Left renal cortex interstitium (tissue), 4 donors: ENCODE measurements around the gene SYNPO. TPM values are rescaled to one million over a fixed set of nuclear protein-coding genes. Genes with fewer than 3 reads are reported as not detected.

Experiments
- DNase-seq, 4 donors: peaks; one replicate each; pipeline ENCODE4 v3.0.0-alpha.2; 2013; ENCODE audit warnings: low read depth in 4 of 4, low spot score in 2 of 4, missing footprints in 1 of 4
- polyA plus RNA-seq, 4 donors: library from polyadenylated mRNA; unstranded; fragments of 120-200 nt; gene quantifications; one replicate each; pipeline ENCODE4 v1.2.1, GENCODE V29; 2013; ENCODE audit not compliant: insufficient read length in 4 of 4

SYNPO gene
- polyA plus RNA-seq, result 100 to 1,000 TPM in 3 of 4 donors, 10 to 100 TPM in 1; 88.2 to 115 (median 105) TPM

- DNase-seq, result no peak
These were observed at the start of gene SYNPO for GRCh38 chr5:150640311-150641005. Gene SYNPO (plus strand): TSS chr5:150640660. CDS start chr5:150648276, 7,616 bp downstream.

- DNase-seq, result peak in 1 of 4 donors; percentile 62
These were observed 49.3 kb upstream of the SYNPO start for GRCh38 chr5:150590979-150591695.

- no peak for DNase-seq
These were observed 46.9 kb upstream of the SYNPO start for GRCh38 chr5:150593593-150593992.

DNA sequence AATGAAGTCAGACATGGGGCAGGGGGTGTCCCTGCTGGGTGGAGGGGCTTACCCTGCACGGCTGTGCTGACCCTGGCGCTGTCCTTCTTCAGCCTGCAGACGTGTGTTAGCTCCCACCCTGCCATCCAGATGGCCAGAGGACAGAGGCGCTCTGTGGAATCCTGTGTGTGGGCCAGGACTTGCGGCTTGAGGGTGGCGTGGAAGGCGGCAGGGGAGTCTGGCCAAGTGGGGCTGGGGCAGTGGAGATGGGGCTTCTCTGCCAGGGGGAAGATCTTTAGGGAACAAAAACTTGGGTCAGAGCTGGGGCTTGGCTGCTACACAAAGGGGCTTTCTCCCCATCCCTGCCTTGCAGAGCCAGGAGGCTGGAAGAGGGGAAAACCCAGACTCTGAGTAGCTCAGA lies 46.5 kb upstream of the SYNPO start:
- DNase-seq, result no peak

DNA sequence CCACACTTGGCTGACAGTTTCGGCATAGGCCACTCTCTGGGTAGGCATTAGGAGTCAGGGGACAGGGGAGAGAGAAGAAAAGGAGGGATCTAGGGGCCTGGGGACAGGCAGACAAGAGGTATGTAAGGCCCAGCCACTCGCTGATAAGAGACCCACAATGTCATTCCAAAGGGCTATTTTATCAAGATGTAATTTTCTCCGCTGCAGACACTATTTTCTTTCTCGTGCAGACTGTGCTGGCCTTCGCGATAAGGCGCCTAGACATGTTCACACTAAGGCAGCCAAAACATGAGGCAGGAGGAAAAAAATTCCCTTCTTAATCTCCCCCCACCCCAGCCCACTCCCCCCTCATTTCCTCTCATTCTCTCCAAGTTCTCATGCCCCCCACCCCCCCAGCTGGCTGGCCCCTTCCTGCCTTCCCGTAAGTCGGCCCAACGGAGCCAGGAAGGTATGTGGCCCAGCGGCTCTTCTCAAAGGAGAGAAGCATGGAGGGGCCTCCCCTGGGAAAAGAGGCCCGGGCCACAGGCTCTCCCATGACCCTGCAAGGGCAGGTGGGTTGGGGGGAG lies 44.9 kb upstream of the SYNPO start:
- DNase-seq, result no peak

GRCh38 chr5:150596313-150596712 lies 44.1 kb upstream of the SYNPO start:
- DNase-seq, result no peak

GRCh38 chr5:150596826-150597225 lies 43.6 kb upstream of the SYNPO start:
- DNase-seq, result no peak

GRCh38 chr5:150598006-150598405 lies 42.5 kb upstream of the SYNPO start:
- no peak for DNase-seq

- no peak for DNase-seq
These were observed 41.6 kb upstream of the SYNPO start for GRCh38 chr5:150598821-150599273.

- DNase-seq, result no peak
These were observed 41.2 kb upstream of the SYNPO start for GRCh38 chr5:150599281-150599680.

- DNase-seq, result no peak
These were observed 40.4 kb upstream of the SYNPO start for GRCh38 chr5:150599917-150600511.

GRCh38 chr5:150600616-150601490 lies 39.6 kb upstream of the SYNPO start:
- DNase-seq, result no peak

GRCh38 chr5:150601491-150602345 lies 38.7 kb upstream of the SYNPO start:
- DNase-seq, result no peak

DNA sequence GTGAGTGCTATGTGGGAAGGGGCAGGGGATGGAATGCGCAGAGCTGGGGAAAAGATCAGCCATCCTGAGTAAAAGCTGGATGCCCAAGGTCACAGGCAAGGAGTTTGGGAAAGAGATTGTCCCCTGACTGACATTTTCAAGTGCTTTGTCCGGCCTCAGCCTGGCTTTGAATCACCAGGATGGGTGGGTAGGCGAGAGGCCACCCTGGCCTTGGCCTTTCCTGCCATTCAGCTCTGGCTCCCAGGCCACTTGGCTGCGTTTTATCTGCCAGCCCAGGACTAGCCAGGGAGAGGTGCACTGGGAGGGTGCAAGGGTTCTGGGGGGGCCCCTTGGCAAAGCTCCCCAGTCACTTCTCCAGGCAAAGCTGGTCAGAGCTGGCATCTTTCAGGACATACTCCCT lies 37.4 kb upstream of the SYNPO start:
- no peak for DNase-seq

DNA sequence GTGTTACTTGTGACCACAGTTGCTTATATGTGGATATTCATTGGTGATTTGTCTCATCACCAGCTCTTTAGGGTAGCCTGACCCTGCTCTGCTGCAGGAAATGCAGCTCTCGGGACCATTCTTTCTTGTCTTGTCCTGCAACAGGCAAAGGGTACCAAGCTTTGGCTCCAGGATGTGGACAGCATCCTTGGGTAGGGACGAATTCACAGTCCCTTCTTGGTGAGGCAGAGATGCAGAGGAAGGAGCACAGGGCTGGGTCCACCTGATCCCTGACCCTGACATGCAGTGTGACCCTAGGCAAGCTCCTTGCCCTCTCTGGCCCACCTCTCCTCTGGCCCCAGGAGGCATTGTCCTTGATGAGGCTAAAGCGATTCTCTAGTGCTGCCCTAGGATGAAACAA lies 37.0 kb upstream of the SYNPO start:
- DNase-seq, result no peak

DNA sequence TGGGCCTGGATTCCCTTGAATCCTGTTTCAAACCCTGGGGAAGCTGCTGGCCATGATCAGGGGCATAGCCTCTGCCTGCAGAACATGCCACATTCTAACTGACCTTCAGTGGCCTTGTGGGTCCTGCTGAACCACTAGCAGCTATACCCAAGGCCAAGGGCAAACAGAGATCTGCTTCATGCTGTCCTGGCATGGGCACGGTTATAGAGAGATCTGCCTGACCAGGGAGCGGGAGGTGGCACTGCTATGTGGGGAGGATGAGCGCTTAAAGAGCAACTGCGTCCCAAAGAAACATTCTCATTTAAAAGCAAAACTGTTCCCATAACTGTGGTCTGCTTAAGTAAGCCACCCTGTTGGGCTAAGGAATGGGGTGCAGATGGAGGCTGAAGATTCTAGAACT lies 36.5 kb upstream of the SYNPO start:
- DNase-seq, result no peak

GRCh38 chr5:150604894-150605440 lies 35.5 kb upstream of the SYNPO start:
- no peak for DNase-seq

- DNase-seq, result no peak
These were observed 34.9 kb upstream of the SYNPO start for GRCh38 chr5:150605546-150605945.

DNA sequence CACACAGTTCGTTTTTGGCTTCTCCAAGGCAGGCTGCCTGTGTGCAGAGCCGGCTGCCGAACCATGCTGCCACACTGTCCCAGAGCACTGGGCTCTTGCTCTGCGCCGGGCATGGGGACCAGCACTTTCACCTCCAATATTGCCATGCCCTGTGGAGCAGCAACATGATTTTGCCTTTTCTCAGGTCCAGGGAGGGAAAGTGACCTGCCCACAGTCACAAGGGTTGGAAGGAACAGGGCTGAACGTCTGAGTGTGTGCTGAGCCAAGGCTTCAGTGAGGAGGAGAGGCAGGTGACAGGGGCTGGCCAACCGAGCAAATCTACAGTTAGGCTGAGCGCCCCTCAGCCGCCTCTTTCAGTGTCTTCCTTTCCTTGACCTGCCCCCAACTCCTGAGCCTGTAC lies 34.0 kb upstream of the SYNPO start:
- no peak for DNase-seq
